Measurements from ENCODE around the gene LINGO1. TPM values are rescaled to one million over a fixed set of nuclear protein-coding genes. Genes with fewer than 3 reads are reported as not detected.

LINGO1 gene
- total and polyA plus RNA-seq, 4 donors, result 0.33 to 5.1 (median 0.88) TPM

GRCh38 chr15:77581896-77582569 lies 50.7 kb downstream of the LINGO1 start:
- Histone ChIP-seq H3K9ac (ENCODE audit: insufficient read depth in 1 of 2, low read length in 2 of 2) (no peak overlapping the region), H3K36me3 (ENCODE audit: control insufficient read depth in 4 of 4, insufficient read depth in 4 of 4, low read length in 4 of 4) (no peaks in the 10 kb centered on the region), H3K4me3 (no peak overlapping the region), H3K9me3 (ENCODE audit: control insufficient read depth in 4 of 4, insufficient read depth in 3 of 4, low read length in 3 of 4) (peaks cover 0 to 2% (median under 1%) of the 10 kb centered on the region in 4 donors), H3K4me1 (ENCODE audit: control insufficient read depth in 5 of 5, insufficient read depth in 5 of 5, low read length in 5 of 5) (peaks cover 0 to 12% (median 0%) of the 10 kb centered on the region in 5 donors), H3K27ac (ENCODE audit: low read depth in 1 of 2, low read length in 1 of 2) (no peak overlapping the region), H3K27me3 (ENCODE audit: control insufficient read depth in 3 of 3, insufficient read depth in 3 of 3, low read length in 2 of 3) (no peaks in the 10 kb centered on the region)
- DNase-seq (no peak), ATAC-seq (ENCODE audit: insufficient read depth, low FRiP score) (no peak)
- 75% methylated on average over 18 of the region's 18 CpGs for WGBS, 2 donors
- TF ChIP-seq, protein P1, sequence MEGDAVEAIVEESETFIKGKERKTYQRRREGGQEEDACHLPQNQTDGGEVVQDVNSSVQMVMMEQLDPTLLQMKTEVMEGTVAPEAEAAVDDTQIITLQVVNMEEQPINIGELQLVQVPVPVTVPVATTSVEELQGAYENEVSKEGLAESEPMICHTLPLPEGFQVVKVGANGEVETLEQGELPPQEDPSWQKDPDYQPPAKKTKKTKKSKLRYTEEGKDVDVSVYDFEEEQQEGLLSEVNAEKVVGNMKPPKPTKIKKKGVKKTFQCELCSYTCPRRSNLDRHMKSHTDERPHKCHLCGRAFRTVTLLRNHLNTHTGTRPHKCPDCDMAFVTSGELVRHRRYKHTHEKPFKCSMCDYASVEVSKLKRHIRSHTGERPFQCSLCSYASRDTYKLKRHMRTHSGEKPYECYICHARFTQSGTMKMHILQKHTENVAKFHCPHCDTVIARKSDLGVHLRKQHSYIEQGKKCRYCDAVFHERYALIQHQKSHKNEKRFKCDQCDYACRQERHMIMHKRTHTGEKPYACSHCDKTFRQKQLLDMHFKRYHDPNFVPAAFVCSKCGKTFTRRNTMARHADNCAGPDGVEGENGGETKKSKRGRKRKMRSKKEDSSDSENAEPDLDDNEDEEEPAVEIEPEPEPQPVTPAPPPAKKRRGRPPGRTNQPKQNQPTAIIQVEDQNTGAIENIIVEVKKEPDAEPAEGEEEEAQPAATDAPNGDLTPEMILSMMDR (IDR thresholded peaks at IDR 0.05; ENCODE audit: control extremely low read depth, extremely low read depth), result no peak

DNA sequence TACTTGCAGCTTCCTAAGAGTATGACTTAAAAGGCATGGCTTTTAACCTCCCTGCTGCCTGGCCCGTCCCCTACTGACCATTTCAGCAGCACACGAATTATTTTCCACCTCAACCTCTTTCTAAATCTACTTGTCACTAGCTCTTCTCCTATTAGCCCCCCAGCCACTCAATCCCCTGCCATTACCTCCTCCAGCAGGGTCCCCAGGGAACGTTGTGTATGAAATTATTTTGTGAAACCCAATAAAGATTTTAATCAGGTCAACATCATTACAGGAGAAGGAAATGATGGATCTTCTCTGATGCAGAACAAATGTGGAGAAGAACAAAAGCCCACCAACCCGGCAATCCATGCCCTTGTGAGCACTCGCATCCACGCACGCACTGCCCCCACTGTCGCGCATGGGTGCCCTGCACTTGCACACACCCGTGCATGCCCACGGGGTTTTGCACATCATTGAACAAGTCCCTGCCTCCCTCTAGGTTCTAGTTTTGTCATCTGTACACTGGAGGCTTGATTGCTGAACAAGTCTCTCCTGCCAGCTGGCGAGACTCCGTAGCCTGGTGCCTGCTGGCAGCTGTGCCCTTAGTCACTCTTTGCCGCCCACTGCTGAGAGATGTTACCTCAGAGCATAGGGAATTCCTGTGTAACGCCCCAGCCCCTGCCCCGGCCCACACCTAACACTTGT lies 51.6 kb downstream of the LINGO1 start:
- Histone ChIP-seq H3K4me3 (no peak overlapping the region), H3K27me3 (ENCODE audit: control insufficient read depth in 3 of 3, insufficient read depth in 3 of 3, low read length in 2 of 3) (no peaks in the 10 kb centered on the region), H3K36me3 (ENCODE audit: control insufficient read depth in 4 of 4, insufficient read depth in 4 of 4, low read length in 4 of 4) (no peaks in the 10 kb centered on the region), H3K27ac (ENCODE audit: low read depth in 1 of 2, low read length in 1 of 2) (no peak overlapping the region), H3K9ac (ENCODE audit: insufficient read depth in 1 of 2, low read length in 2 of 2) (no peak overlapping the region), H3K4me1 (ENCODE audit: control insufficient read depth in 5 of 5, insufficient read depth in 5 of 5, low read length in 5 of 5) (peaks cover 0 to 12% (median 0%) of the 10 kb centered on the region in 5 donors), H3K9me3 (ENCODE audit: control insufficient read depth in 4 of 4, insufficient read depth in 3 of 4, low read length in 3 of 4) (peaks cover 0 to 2% (median under 1%) of the 10 kb centered on the region in 4 donors)
- TF ChIP-seq, protein P1 (IDR thresholded peaks at IDR 0.05; ENCODE audit: control extremely low read depth, extremely low read depth), result no peak
- ATAC-seq (ENCODE audit: insufficient read depth, low FRiP score) (no peak), DNase-seq (no peak)
- 81 to 93% methylated on average over 16 of the region's 16 CpGs for WGBS, 2 donors

DNA sequence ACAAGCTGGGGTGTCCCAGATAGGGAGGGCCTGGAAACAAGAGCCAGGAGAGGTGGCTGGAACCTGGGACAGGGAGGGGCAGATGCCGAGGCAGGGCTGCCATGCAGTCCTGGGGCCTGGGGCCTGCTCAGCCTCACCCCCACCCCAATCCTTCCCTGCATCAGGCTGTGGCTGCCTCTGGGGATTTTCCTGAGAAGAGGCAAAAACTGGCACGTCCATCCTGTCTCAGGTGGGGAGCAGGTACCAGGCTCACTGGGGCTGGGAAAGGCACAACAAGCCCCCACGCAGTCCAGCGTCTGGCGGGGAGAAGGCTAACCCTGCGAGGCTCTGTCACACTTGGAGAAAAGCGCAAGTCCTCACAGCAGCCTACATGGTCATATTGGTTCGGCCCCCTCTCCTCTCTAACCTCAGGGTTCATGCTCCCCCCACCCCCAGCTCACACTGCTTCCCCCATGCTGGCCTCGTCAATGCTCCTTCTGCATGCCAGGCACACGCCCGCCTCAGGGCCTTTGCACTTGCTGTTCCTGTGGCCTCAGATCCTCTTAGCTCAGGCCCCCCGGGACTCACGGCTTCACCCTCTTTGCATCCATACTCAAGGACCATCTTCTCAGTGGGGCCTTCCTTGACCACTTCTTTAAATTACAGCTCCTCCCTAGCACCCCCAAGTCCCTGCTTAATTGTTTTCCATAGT lies 53.1 kb downstream of the LINGO1 start:
- DNase-seq (no peak), ATAC-seq (ENCODE audit: insufficient read depth, low FRiP score) (no peak)
- H3K36me3 ChIP-seq (ENCODE audit: control insufficient read depth in 4 of 4, insufficient read depth in 4 of 4, low read length in 4 of 4), result no peaks in the 10 kb centered on the region
- peaks cover 0 to 12% (median 0%) of the 10 kb centered on the region in 5 donors for H3K4me1 ChIP-seq (ENCODE audit: control insufficient read depth in 5 of 5, insufficient read depth in 5 of 5, low read length in 5 of 5)
- no peak overlapping the region for H3K9ac ChIP-seq (ENCODE audit: insufficient read depth in 1 of 2, low read length in 2 of 2)
- no peak overlapping the region for H3K27ac ChIP-seq (ENCODE audit: low read depth in 1 of 2, low read length in 1 of 2)
- WGBS, 2 donors, result 94 to 95% methylated on average over 12 to 13 of the region's 13 CpGs
- H3K27me3 ChIP-seq (ENCODE audit: control insufficient read depth in 3 of 3, insufficient read depth in 3 of 3, low read length in 2 of 3), result no peaks in the 10 kb centered on the region
- no peak overlapping the region for H3K4me3 ChIP-seq
- TF ChIP-seq, protein P1 (IDR thresholded peaks at IDR 0.05; ENCODE audit: control extremely low read depth, extremely low read depth), result no peak
- peaks cover 0 to 2% (median under 1%) of the 10 kb centered on the region in 4 donors for H3K9me3 ChIP-seq (ENCODE audit: control insufficient read depth in 4 of 4, insufficient read depth in 3 of 4, low read length in 3 of 4)
